HepG2 (cell line): ENCODE measurements around the gene PTPN3. TPM values are rescaled to one million over a fixed set of nuclear protein-coding genes. Genes with fewer than 3 reads are reported as not detected.

Experiments used
- BORCS8-MEF2B ChIP-seq: sonication (generic); formaldehyde crosslinking; IDR thresholded peaks from 2 replicates; pipeline ENCODE4 v1.8.0; 2022; ENCODE audit warnings: mild to moderate bottlenecking, missing genetic modification reagents
- CEBPG ChIP-seq: IDR thresholded peaks from 2 replicates; pipeline ENCODE4 v1.6.1; 2016
- FOSL2 ChIP-seq: sonication (generic); formaldehyde crosslinking; IDR thresholded peaks from 2 replicates; pipeline ENCODE4 v1.4.0; 2020; ENCODE audit warnings: missing genetic modification reagents
- FOXA3 ChIP-seq: IDR thresholded peaks from 2 replicates; pipeline ENCODE4 v1.6.1; 2016; ENCODE audit warnings: missing genetic modification reagents, missing compliant biosample characterization
- FOXJ3 ChIP-seq: sonication (generic); formaldehyde crosslinking; IDR thresholded peaks from 2 replicates; pipeline ENCODE4 v1.4.0; 2020; ENCODE audit warnings: missing genetic modification reagents, mild to moderate bottlenecking, borderline replicate concordance
- FOXK1 ChIP-seq: sonication (generic); formaldehyde crosslinking; IDR thresholded peaks from 2 replicates; pipeline ENCODE4 v1.4.0; 2020; ENCODE audit warnings: low read depth, missing genetic modification reagents, borderline replicate concordance
- FOXP1 ChIP-seq, 2 experiments: fragments of 450-650 bp in 1 of 2; IDR thresholded peaks; 2 replicates each; pipeline ENCODE4 v1.6.1; 2017 to 2018; ENCODE audit warnings: antibody characterized with exemption in 1 of 2
- GATAD2A ChIP-seq: IDR thresholded peaks from 2 replicates; pipeline ENCODE4 v1.6.1; 2016
- JUN ChIP-seq: sonication (generic); formaldehyde crosslinking; IDR thresholded peaks from 2 replicates; pipeline ENCODE4 v1.4.0; 2020; ENCODE audit warnings: mild to moderate bottlenecking, missing genetic modification reagents
- JUND ChIP-seq: sonication (generic); formaldehyde crosslinking; IDR thresholded peaks from 2 replicates; pipeline ENCODE4 v1.8.0; 2022; ENCODE audit warnings: mild to moderate bottlenecking, missing genetic modification reagents
- KDM4B ChIP-seq: sonication (generic); formaldehyde crosslinking; IDR thresholded peaks from 2 replicates; pipeline ENCODE4 v1.4.0; 2020; ENCODE audit warnings: missing genetic modification reagents
- KLF16 ChIP-seq, 2 experiments: sonication (generic) in 1 of 2; formaldehyde crosslinking in 1 of 2; IDR thresholded peaks; 2 replicates each; pipeline versions ENCODE4 v1.6.1 to v1.8.0; 2016 to 2023; ENCODE audit warnings: missing genetic modification reagents in 2 of 2, missing compliant biosample characterization in 1 of 2
- MIXL1 ChIP-seq: IDR thresholded peaks from 2 replicates; pipeline ENCODE4 v1.6.1; 2016
- NFRKB ChIP-seq: fragments of 450-650 bp; IDR thresholded peaks from 2 replicates; pipeline ENCODE4 v1.6.1; 2017
- POGZ ChIP-seq: sonication (generic); formaldehyde crosslinking; IDR thresholded peaks from 2 replicates; pipeline ENCODE4 v1.4.0; 2020; ENCODE audit warnings: mild to moderate bottlenecking, missing genetic modification reagents
- SMC3 ChIP-seq: IDR thresholded peaks from 2 replicates; pipeline ENCODE4 v1.6.1; 2011; ENCODE audit warnings: low read length, improper control_type of control experiment
- STAG1 ChIP-seq: sonication (generic); formaldehyde crosslinking; IDR thresholded peaks from 2 replicates; pipeline ENCODE4 v1.4.0; 2020; ENCODE audit warnings: missing genetic modification reagents
- TBL1XR1 ChIP-seq: fragments of 150-350 bp; IDR thresholded peaks from 2 replicates; pipeline ENCODE4 v1.6.1; 2014; ENCODE audit warnings: borderline replicate concordance, low read length; ENCODE audit not compliant: partially characterized antibody
- XRCC5 ChIP-seq: fragments of 200-400 bp; formaldehyde crosslinking; optimal IDR thresholded peaks from 2 replicates; pipeline ENCODE3; 2017; ENCODE audit warnings: mild to moderate bottlenecking, low read length
- polyA plus RNA-seq, 8 experiments: library from polyadenylated mRNA; depleted of rRNA in 3 of 8; stranded (reverse) in 7 of 8; unstranded in 1 of 8; fragments of >200 nt; fragmentation: Illumina TruSeq in 4 of 8; extraction: Trizol in 4 of 8; gene quantifications; 2 replicates each; pipeline versions ENCODE4 v1.2.1 to v1.2.3, GENCODE V29; 2011 to 2016; ENCODE audit warnings: low read depth in 4 of 8, missing spikeins in 1 of 8, mixed read lengths in 1 of 8; ENCODE audit not compliant: insufficient read depth in 1 of 8
- total RNA-seq, 5 experiments: library from RNA; depleted of rRNA; stranded (reverse); fragments of >200 nt; fragmentation: Illumina TruSeq; extraction: Trizol; gene quantifications; 2 replicates each; pipeline ENCODE4 v1.2.3, GENCODE V29; 2016; ENCODE audit warnings: low read depth in 1 of 5
- TF ChIP-seq, protein P1 (sequence below): sonication (generic); formaldehyde crosslinking; IDR thresholded peaks from 2 replicates; pipeline ENCODE4 v1.5.1; 2020; ENCODE audit warnings: mild to moderate bottlenecking, missing genetic modification reagents
- TF ChIP-seq, protein P2 (sequence below): sonication (generic); formaldehyde crosslinking; IDR thresholded peaks from 2 replicates; pipeline ENCODE4 v1.4.0; 2020; ENCODE audit warnings: missing genetic modification reagents
- TF ChIP-seq, protein P3 (sequence below): IDR thresholded peaks from 2 replicates; pipeline ENCODE4 v1.6.1; 2016; ENCODE audit warnings: missing biosample characterization, missing genetic modification reagents, low read depth
- TF ChIP-seq, protein P4 (sequence below): sonication (generic); formaldehyde crosslinking; IDR thresholded peaks from 2 replicates; pipeline ENCODE4 v1.4.0; 2020; ENCODE audit warnings: missing genetic modification reagents
- TF ChIP-seq, protein P5 (sequence below): sonication (generic); formaldehyde crosslinking; IDR thresholded peaks from 2 replicates; pipeline ENCODE4 v1.4.0; 2020; ENCODE audit warnings: mild to moderate bottlenecking, missing genetic modification reagents

The PTPN3 gene
- total and polyA plus RNA-seq, 2 of the 13 experiments (the other 11 are each of a cell fraction or from before 2014, with no cell fraction given) = 5.6 to 20.5 TPM

DNA sequence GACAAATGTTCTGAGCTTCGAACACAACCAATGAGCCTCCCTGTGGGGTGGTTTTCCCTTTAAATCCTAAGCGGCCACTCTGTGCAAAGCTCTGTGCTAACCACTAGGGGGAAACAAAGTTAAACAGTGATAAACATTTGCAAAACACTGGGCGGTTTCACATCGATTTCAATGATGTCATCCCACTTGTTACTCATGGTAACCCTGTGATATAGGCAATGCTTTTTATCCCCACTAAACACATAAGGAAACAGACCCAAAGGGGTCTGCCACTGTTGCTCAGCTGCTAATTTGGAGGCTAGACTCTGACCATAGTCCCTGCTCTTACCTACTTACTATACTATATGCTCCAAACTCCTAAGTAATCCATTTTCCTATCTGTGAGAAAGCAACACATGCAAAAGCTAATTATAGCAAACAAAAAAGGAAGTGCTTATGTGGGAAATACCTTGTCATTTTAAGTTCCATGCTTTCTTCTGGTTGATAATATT is 57.3 kb downstream of the PTPN3 start (continued):
- TF ChIP-seq, protein P1, sequence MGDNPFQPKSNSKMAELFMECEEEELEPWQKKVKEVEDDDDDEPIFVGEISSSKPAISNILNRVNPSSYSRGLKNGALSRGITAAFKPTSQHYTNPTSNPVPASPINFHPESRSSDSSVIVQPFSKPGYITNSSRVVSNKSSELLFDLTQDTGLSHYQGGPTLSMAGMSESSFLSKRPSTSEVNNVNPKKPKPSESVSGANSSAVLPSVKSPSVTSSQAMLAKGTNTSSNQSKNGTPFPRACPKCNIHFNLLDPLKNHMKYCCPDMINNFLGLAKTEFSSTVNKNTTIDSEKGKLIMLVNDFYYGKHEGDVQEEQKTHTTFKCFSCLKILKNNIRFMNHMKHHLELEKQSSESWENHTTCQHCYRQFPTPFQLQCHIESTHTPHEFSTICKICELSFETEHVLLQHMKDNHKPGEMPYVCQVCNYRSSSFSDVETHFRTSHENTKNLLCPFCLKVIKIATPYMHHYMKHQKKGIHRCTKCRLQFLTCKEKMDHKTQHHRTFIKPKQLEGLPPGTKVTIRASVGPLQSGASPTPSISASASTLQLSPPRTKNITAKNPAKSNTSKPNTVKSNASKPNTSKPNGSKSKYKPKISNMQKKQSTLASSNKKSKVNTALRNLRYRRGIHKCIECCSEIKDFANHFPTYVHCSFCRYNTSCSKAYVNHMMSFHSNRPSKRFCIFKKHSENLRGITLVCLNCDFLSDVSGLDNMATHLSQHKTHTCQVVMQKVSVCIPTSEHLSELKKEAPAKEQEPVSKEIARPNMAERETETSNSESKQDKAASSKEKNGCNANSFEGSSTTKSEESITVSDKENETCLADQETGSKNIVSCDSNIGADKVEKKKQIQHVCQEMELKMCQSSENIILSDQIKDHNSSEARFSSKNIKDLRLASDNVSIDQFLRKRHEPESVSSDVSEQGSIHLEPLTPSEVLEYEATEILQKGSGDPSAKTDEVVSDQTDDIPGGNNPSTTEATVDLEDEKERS (CRISPR knock-in tag) = 0 out of 2 replicates have a peak, but pooled peaks have one; percentile 48
- TF ChIP-seq, protein P2, sequence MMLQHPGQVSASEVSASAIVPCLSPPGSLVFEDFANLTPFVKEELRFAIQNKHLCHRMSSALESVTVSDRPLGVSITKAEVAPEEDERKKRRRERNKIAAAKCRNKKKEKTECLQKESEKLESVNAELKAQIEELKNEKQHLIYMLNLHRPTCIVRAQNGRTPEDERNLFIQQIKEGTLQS = peak; percentile 61; the same call in 1 of the 2 replicates
- TF ChIP-seq GATAD2A (CRISPR knock-in tag) = peak; percentile 29; the same call in 1 of the 2 replicates
- no peak for TF ChIP-seq TBL1XR1
- TF ChIP-seq FOSL2 (CRISPR knock-in tag) = peak; percentile 44
- peak; percentile 64; the same call in 1 of the 2 replicates for TF ChIP-seq FOXK1
- peak; percentile 76 for TF ChIP-seq XRCC5
- peak; percentile 62; the same call in 1 of the 2 replicates for TF ChIP-seq CEBPG (CRISPR knock-in tag)
- no peak for TF ChIP-seq KLF16 (CRISPR knock-in tag; IDR thresholded peaks at IDR 0.05)
- no peak for TF ChIP-seq NFRKB
- peak; percentile 68 for TF ChIP-seq POGZ (CRISPR knock-in tag)
- no peak for TF ChIP-seq KDM4B
- TF ChIP-seq SMC3 = peak; percentile 81
- TF ChIP-seq FOXJ3 (CRISPR knock-in tag) = 0 out of 2 replicates have a peak, but pooled peaks have one; percentile 45
- peak; percentile 84 for TF ChIP-seq STAG1 (CRISPR knock-in tag)
- peak; percentile 30; the same call in 1 of the 2 replicates for TF ChIP-seq FOXA3 (CRISPR knock-in tag)
- TF ChIP-seq, protein P3, sequence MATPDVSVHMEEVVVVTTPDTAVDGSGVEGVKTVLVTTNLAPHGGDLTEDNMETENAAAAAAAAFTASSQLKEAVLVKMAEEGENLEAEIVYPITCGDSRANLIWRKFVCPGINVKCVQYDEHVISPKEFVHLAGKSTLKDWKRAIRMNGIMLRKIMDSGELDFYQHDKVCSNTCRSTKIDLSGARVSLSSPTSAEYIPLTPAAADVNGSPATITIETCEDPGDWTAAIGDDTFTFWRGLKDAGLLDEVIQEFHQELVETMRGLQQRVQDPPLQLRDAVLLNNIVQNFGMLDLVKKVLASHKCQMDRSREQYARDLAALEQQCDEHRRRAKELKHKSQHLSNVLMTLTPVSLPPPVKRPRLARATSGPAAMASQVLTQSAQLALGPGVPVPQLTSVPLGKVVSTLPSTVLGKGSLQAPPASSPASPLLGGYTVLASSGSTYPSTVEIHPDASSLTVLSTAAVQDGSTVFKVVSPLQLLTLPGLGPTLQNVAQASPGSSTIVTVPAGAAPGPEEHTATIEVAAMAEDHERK (CRISPR knock-in tag) = no peak
- TF ChIP-seq, protein P4, sequence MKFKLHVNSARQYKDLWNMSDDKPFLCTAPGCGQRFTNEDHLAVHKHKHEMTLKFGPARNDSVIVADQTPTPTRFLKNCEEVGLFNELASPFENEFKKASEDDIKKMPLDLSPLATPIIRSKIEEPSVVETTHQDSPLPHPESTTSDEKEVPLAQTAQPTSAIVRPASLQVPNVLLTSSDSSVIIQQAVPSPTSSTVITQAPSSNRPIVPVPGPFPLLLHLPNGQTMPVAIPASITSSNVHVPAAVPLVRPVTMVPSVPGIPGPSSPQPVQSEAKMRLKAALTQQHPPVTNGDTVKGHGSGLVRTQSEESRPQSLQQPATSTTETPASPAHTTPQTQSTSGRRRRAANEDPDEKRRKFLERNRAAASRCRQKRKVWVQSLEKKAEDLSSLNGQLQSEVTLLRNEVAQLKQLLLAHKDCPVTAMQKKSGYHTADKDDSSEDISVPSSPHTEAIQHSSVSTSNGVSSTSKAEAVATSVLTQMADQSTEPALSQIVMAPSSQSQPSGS (CRISPR knock-in tag) = peak; percentile 98
- 0 out of 2 replicates have a peak, but pooled peaks have one; percentile 44 for TF ChIP-seq FOXP1 (IDR thresholded peaks at IDR 0.05)
- TF ChIP-seq FOXP1 (CRISPR knock-in tag; IDR thresholded peaks at IDR 0.05) = 0 out of 2 replicates have a peak, but pooled peaks have one; percentile 43
- TF ChIP-seq BORCS8-MEF2B (CRISPR knock-in tag) = no peak
- TF ChIP-seq, protein P5, sequence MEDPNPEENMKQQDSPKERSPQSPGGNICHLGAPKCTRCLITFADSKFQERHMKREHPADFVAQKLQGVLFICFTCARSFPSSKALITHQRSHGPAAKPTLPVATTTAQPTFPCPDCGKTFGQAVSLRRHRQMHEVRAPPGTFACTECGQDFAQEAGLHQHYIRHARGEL (CRISPR knock-in tag) = peak; percentile 97
- TF ChIP-seq JUN (CRISPR knock-in tag) = peak; percentile 88
- peak; percentile 76; the same call in 1 of the 2 replicates for TF ChIP-seq JUND
- peak; percentile 36; the same call in 1 of the 2 replicates for TF ChIP-seq MIXL1 (CRISPR knock-in tag)
